Measurements from ENCODE around the gene APOLD1.

APOLD1 gene

GRCh38 chr12:12745576-12746211 is 39.8 kb upstream of the APOLD1 start:
- no peak for DNase-seq (ENCODE audit: low read depth)
- TF ChIP-seq CTCF (IDR thresholded peaks at IDR 0.05; ENCODE audit: low read depth, low read length) (no peak), POLR2A (IDR thresholded peaks at IDR 0.05; ENCODE audit: extremely low read depth, insufficient read length) (no peak), MYC (IDR thresholded peaks at IDR 0.05; ENCODE audit: low read depth, low read length) (no peak)
- TF ChIP-seq, protein P1, sequence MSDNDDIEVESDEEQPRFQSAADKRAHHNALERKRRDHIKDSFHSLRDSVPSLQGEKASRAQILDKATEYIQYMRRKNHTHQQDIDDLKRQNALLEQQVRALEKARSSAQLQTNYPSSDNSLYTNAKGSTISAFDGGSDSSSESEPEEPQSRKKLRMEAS (IDR thresholded peaks at IDR 0.05; ENCODE audit: low read depth, low read length) = no peak
- H3K4me3 ChIP-seq (ENCODE audit: low read depth, low read length) = no peak overlapping the region

DNA sequence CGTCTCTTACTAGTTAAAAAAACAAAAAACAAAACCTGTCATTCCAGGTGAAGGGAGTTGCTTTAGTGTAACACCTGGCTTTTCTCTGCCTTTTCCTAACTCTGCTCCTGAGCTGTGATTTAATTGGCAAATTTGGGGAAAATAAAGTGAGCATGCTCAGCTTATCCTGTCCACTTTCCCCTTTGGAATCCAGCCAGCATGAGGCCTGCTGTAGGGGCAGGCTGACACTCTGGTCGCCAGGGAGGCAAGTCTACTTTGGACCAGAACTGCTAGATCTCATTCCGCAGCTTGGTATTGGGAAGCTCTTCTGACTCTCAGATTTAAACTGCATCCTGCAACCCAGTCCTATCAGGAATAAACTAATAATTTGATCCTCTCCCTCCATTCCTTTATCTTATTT is 38.2 kb upstream of the APOLD1 start:
- DNase-seq (ENCODE audit: low read depth) = no peak
- no peak for TF ChIP-seq CTCF (IDR thresholded peaks at IDR 0.05; ENCODE audit: low read depth, low read length)
- TF ChIP-seq, protein P1 (IDR thresholded peaks at IDR 0.05; ENCODE audit: low read depth, low read length) = no peak
- no peak for TF ChIP-seq MYC (IDR thresholded peaks at IDR 0.05; ENCODE audit: low read depth, low read length)
- no peak for TF ChIP-seq POLR2A (IDR thresholded peaks at IDR 0.05; ENCODE audit: extremely low read depth, insufficient read length)

DNA sequence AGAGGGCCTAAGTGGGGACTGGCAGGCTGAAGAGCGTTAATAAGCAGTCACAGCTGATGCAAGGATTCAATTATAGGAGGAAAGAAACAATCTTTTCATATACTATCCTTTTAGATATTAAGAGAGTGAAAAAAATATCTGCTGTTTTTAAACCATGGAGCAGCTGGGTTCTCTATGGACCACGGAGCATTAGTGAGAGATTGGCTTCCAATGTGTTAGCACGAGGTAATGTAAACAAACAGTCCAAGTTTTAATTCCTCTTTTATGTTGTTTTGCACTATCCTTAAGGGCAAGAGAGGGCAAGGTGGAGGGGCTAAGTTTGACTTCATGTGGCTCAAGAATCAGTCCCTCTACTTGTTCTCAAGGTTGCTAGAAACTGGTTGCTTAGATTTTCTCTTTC is 37.4 kb upstream of the APOLD1 start:
- H3K4me3 ChIP-seq (ENCODE audit: low read depth, low read length) = no peak overlapping the region
- DNase-seq (ENCODE audit: low read depth) = no peak
- TF ChIP-seq MYC (IDR thresholded peaks at IDR 0.05; ENCODE audit: low read depth, low read length) (no peak), CTCF (IDR thresholded peaks at IDR 0.05; ENCODE audit: low read depth, low read length) (no peak), POLR2A (IDR thresholded peaks at IDR 0.05; ENCODE audit: extremely low read depth, insufficient read length) (no peak)
- TF ChIP-seq, protein P1 (IDR thresholded peaks at IDR 0.05; ENCODE audit: low read depth, low read length) = no peak

More for the DNA sequence above, 38.2 kb upstream of the APOLD1 start:
- no peak overlapping the region for H3K4me3 ChIP-seq (ENCODE audit: low read depth, low read length)

DNA sequence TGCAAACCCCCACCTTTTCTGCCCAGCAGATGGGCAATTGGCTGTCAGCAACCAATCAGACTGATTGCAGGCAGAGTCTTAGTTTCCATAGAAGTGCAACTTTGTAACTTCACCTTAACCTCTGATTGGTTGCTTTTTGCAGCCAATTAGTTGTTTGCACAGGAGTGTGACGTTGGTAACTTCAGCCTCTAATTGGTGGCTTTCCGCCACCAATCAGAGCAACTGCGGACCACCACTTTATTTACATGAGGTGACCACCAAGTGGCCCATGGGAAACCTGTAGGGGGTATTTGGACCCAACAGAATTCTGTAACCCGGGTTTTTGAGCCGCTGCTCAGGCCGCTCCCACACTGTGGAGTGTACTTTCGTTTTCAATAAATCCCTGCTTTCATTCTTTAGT is 36.0 kb upstream of the APOLD1 start:
- DNase-seq (ENCODE audit: low read depth) = no peak
- no peak overlapping the region for H3K4me3 ChIP-seq (ENCODE audit: low read depth, low read length)
- TF ChIP-seq, protein P1 (IDR thresholded peaks at IDR 0.05; ENCODE audit: low read depth, low read length) = no peak
- no peak for TF ChIP-seq MYC (IDR thresholded peaks at IDR 0.05; ENCODE audit: low read depth, low read length)
- TF ChIP-seq CTCF (IDR thresholded peaks at IDR 0.05; ENCODE audit: low read depth, low read length) = no peak
- no peak for TF ChIP-seq POLR2A (IDR thresholded peaks at IDR 0.05; ENCODE audit: extremely low read depth, insufficient read length)

DNA sequence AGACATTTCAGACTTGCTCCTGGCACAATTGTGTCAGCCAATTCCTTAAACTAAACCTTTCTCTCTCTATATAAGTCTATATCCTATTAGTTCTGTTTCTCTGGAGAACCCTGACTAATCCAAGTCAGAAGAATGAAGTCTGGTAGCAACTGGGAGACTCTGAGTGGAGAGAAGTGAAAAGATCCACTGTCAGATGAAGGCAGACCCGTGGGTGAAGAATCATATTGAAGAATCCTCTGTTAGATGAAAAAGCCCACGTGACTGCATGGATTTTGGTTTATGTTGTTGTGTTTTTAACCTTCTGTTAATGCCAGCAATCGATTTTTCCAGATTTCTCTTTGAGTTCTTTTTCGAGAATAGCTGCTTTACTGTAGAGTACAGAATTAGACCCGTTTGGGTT is 29.5 kb upstream of the APOLD1 start:
- TF ChIP-seq MYC (IDR thresholded peaks at IDR 0.05; ENCODE audit: low read depth, low read length) (no peak), POLR2A (IDR thresholded peaks at IDR 0.05; ENCODE audit: extremely low read depth, insufficient read length) (no peak), CTCF (IDR thresholded peaks at IDR 0.05; ENCODE audit: low read depth, low read length) (no peak)
- TF ChIP-seq, protein P1 (IDR thresholded peaks at IDR 0.05; ENCODE audit: low read depth, low read length) = no peak
- no peak for DNase-seq (ENCODE audit: low read depth)
- H3K4me3 ChIP-seq (ENCODE audit: low read depth, low read length) = no peak overlapping the region

Measured in NB4 (cell line).